Aorta (tissue), 5 donors: Measurements from ENCODE around the gene MOB3B. TPM values are rescaled to one million over a fixed set of nuclear protein-coding genes. Genes with fewer than 3 reads are reported as not detected.

Experiments
- ATAC-seq: fragments of 200-7000 bp; cut with Tn5 transposase; one replicate; pipeline ENCODE4 v1.9.1; 2022; ENCODE audit warnings: moderate library complexity; ENCODE audit not compliant: low FRiP score
- DNase-seq, 2 donors: peaks; one replicate each; pipeline ENCODE4 v3.0.0-alpha.2; 2020
- H3K27ac ChIP-seq, 2 donors: one replicate each; pipeline ENCODE4 v1.5.1; 2013; ENCODE audit warnings: low read length in 2 of 2, mild to moderate bottlenecking in 2 of 2, moderate library complexity in 2 of 2, control low read depth in 1 of 2, inconsistent platforms in 1 of 2, low read depth in 1 of 2
- H3K27me3 ChIP-seq, 2 donors: one replicate each; pipeline ENCODE4 v1.6.1; 2013; ENCODE audit warnings: control low read depth in 1 of 2, low read length in 1 of 2, mild to moderate bottlenecking in 1 of 2, moderate library complexity in 1 of 2; ENCODE audit not compliant: insufficient read depth in 2 of 2, control insufficient read depth in 1 of 2
- H3K36me3 ChIP-seq, 2 donors: one replicate each; pipeline ENCODE4 v1.6.1; 2013; ENCODE audit warnings: control low read depth in 1 of 2, low read length in 1 of 2, mild to moderate bottlenecking in 1 of 2; ENCODE audit not compliant: insufficient read depth in 2 of 2, control insufficient read depth in 1 of 2
- H3K4me1 ChIP-seq, 2 donors: one replicate each; pipeline ENCODE4 v1.6.1; 2013; ENCODE audit warnings: low read length in 2 of 2, control low read depth in 1 of 2, mild to moderate bottlenecking in 1 of 2, moderate library complexity in 1 of 2; ENCODE audit not compliant: insufficient read depth in 2 of 2, control insufficient read depth in 1 of 2
- H3K4me3 ChIP-seq, 2 donors: one replicate each; pipeline ENCODE4 v1.5.1; 2013; ENCODE audit warnings: low read length in 2 of 2, control low read depth in 1 of 2, mild to moderate bottlenecking in 1 of 2
- H3K9me3 ChIP-seq: one replicate; pipeline ENCODE4 v1.6.1; 2013; ENCODE audit warnings: mild to moderate bottlenecking, low read length; ENCODE audit not compliant: control insufficient read depth
- WGBS, 2 donors: extraction: QIAGEN DNeasy Blood & Tissue Kit; methylation state at CpG; one replicate each; pipeline ENCODE4 v1.1.7; 2013; 5-methylcytosine and 5-hydroxymethylcytosine counted together
- intact Hi-C, 2 donors: fragments of 100-400 bp; cut with DNase I; formaldehyde crosslinking; loops; one replicate each; pipeline versions ENCODE4 v1.14.2 to v1.15.0; 2022
- polyA plus RNA-seq, 2 donors: library from polyadenylated mRNA; stranded (reverse); fragments of 200-250 nt; gene quantifications; one replicate each; pipeline ENCODE4 v1.2.3, GENCODE V29; 2013
- total RNA-seq, 2 donors: library from RNA; stranded (reverse); fragmentation: NEBNext Ultra II Directional; extraction: Animal tissue kit (Norgen Biotek cat#: 25700); gene quantifications; one replicate each; pipeline ENCODE4 v1.2.1, GENCODE V29; 2021
- donor health status: healthy with polysubstance abuse.
- donor health status: Bipolar disorder and iron deficiency.
- donor health status: DM: no; HTN: no; CAD: no.
- donor health status: DM: no; HTN: no; CAD: no.
- donor health status: DM: yes; HTN: yes; CAD: no.

Gene MOB3B
- total and polyA plus RNA-seq, 4 donors = 3.0 to 9.0 (median 5.8) TPM

DNA sequence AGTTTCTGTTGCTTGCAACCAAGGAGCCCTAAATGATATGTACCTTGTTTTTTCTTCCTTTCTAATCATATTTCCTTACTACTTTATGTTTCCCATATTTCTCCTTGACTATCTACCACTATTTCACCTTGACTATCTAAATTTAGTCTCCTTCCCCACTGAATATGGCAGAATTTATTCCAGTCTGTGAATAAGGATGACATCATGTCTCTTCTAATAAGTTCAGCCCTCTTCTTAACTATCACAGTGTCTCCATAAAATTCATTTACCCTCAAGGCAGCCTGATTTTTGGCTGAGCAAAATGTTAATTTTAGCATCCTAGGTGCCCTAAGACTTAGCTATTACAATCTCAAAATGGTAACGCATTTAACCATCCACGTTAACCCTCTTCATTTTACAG, 133.1 kb downstream of the MOB3B start:
- peaks cover 0 to 12% of the 10 kb centered on the region in 2 donors for H3K4me1 ChIP-seq
- ATAC-seq (no peak), DNase-seq (no peak)
- no peaks in the 10 kb centered on the region for H3K9me3 ChIP-seq
- intact Hi-C loops = no loop called here
- no peaks in the 10 kb centered on the region for H3K27me3 ChIP-seq
- 97 to 99% methylated on average over 2 of the region's 2 CpGs for WGBS, 2 donors
- H3K4me3 ChIP-seq = no peak overlapping the region
- H3K36me3 ChIP-seq = no peaks in the 10 kb centered on the region
- H3K27ac ChIP-seq = no peak overlapping the region

DNA sequence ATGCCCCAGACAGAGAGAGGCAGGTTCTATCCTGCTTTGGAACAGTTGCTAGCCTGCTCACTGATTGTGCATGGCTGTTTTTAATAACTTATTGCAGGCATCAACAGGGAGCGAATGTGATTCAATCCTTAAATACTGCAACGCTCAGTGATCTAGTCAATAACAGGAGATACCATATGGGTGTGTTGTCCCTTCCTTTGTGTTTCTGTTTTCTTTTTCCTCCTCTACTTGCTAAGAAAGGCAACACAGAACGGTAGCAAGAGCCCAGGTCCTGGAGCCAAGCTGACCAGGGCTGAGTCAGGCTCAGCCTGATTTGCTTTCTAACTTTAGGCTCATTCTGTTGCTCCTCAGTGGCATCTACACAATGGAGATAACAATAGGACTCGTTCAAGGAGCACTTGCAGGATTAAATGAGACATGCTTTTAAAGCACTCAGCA, 134.1 kb downstream of the MOB3B start:
- Histone ChIP-seq H3K36me3 (no peaks in the 10 kb centered on the region), H3K9me3 (no peaks in the 10 kb centered on the region), H3K27ac (no peak overlapping the region), H3K4me1 (peaks cover 0 to 12% of the 10 kb centered on the region in 2 donors), H3K4me3 (no peak overlapping the region), H3K27me3 (no peaks in the 10 kb centered on the region)
- DNase-seq = no peak
- intact Hi-C loops = no loop called here
- ATAC-seq = peak; percentile 38
- 41 to 44% methylated on average over 4 of the region's 4 CpGs for WGBS, 2 donors

DNA sequence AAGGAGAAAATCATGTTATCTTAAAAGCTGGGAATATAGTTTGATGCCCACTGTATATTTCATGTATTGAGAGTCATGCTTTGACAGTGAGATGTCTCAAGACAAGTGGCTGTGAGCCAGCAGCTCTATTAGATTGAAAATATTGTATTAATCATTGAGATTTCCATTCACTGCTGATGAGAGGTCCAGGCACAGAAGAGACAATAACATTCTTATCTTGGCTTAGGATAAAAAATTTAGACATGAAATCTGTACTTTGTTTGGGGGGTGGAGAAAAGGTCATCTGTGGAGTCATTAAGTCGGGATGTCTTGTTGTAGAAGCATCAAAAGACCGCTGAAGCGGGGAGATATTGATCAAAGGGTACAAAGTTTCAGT, 134.8 kb downstream of the MOB3B start:
- WGBS, 2 donors = 94 to 95% methylated on average over 3 of the region's 3 CpGs

DNA sequence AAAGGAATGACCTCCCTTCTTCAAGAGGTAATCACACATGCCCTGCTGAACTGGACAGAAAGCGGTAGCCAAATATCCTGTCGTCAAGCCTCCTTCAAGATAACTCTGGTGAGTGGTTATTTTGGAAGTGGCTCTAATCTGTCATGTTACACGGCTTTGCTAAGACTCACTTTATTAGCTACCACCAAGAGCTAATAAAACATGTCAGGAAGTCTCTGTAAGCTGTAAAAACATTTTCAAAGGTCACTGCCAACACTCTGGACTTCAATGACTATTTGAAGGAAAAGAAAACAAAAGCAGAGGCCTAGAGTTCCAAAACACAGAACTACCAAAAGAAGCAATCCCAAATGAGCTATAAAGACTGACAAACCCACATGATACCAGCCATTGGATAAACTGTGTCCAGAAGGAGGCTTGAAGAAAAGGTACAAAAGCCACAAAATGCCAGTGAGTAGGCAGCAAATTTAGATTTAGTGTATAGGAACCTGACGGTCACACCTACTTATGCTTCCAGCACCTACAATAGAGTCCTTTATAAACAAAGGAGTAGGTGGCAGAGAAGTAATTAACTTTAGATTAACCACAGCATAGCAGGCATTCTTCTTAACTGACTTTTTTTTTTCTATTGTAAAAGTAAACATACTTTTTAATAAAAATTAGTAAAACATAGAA, 135.3 kb downstream of the MOB3B start:
- no peaks in the 10 kb centered on the region for H3K36me3 ChIP-seq

More for the DNA sequence above, 134.8 kb downstream of the MOB3B start:
- intact Hi-C loops = loop anchor here in 1 of 2 donors (1.0 to 5.0 kb wide), 3 partner anchors 58 to 145 kb away; partner anchors contain the start of gene MOB3B
- no peak for DNase-seq
- no peaks in the 10 kb centered on the region for H3K9me3 ChIP-seq
- H3K4me1 ChIP-seq = peaks cover 0 to 12% of the 10 kb centered on the region in 2 donors
- no peak overlapping the region for H3K4me3 ChIP-seq
- no peaks in the 10 kb centered on the region for H3K36me3 ChIP-seq
- no peak overlapping the region for H3K27ac ChIP-seq
- no peaks in the 10 kb centered on the region for H3K27me3 ChIP-seq
- no peak for ATAC-seq

DNA sequence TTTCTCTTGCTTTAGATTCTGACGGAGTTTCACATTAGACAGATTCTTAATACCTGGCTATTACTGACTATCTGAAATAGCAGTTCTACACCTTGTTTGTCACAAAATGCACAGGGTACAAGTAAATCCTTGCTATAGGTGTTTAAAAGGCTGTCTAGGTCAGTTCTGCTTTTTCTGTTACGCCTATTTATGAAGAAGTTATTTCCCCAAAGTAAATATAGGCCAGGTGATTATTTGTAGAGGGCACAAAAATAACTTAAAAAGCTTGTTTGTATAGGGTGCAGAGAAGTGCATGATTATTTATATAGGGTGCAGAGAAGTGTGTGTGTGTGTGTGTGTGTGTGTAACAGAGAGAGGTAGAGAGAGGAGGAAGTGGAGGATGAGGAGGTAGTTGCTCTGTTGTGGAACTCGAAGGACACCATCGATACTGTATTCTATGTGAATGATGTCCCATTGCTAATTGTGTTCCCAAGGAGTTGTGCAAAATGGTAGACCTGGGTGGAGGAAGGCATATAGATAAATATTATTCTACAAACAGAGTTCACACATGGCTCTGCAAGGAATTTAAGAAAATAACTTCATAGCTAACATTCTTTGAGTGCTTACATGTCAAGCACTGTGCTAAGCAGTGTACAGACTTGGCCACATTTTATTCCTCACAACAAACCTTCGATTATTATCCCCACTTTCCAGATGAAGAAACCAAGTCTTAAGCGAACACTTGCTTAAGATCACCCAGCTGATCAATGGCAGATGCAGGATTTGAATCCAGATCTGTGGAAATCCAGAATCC, 136.4 kb downstream of the MOB3B start:
- DNase-seq (no peak), ATAC-seq (no peak)
- no peaks in the 10 kb centered on the region for H3K27me3 ChIP-seq
- H3K36me3 ChIP-seq = no peaks in the 10 kb centered on the region
- no peak overlapping the region for H3K4me3 ChIP-seq
- WGBS, 2 donors = 84 to 87% methylated on average over 6 of the region's 6 CpGs
- no peaks in the 10 kb centered on the region for H3K9me3 ChIP-seq
- H3K27ac ChIP-seq = no peak overlapping the region
- peaks cover 0 to 12% of the 10 kb centered on the region in 2 donors for H3K4me1 ChIP-seq
- intact Hi-C loops = loop anchor here in 1 of 2 donors (5.0 kb wide), 2 partner anchors 56 to 134 kb away; partner anchors contain the start of gene MOB3B

More for the DNA sequence above, 135.3 kb downstream of the MOB3B start:
- no peak for DNase-seq
- Histone ChIP-seq H3K27ac (peak overlapping the region in 1 of 2 donors; percentile 54), H3K4me1 (peaks cover 0 to 12% of the 10 kb centered on the region in 2 donors), H3K27me3 (no peaks in the 10 kb centered on the region), H3K9me3 (no peaks in the 10 kb centered on the region), H3K4me3 (no peak overlapping the region)
- intact Hi-C loops = loop anchor here in 1 of 2 donors (1.0 to 5.0 kb wide), 3 partner anchors 57 to 146 kb away; partner anchors contain the start of gene MOB3B
- WGBS, 2 donors = 20 to 22% methylated on average over 4 of the region's 4 CpGs
- peak; percentile 75 for ATAC-seq

DNA sequence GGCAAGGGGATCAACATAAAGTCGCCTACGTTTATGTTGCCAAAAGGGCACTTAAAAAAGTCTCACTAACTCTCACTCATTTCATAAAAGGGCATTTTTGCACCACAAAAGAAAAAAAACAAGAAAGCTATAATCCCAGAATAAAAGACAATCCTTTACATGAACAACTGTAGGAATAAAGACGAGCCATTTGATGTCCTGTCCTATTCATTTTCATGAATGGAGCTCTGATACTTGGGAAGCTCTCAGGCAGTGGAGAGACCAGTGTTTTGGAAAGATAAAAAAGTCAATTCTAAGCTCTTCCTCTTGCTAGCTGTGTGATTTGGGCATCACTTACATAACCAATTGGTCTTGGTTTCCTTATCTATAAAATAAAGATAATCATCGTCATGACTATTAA, 137.2 kb downstream of the MOB3B start:
- Histone ChIP-seq H3K4me3 (no peak overlapping the region), H3K9me3 (no peaks in the 10 kb centered on the region), H3K4me1 (peaks cover 0 to 12% of the 10 kb centered on the region in 2 donors), H3K27ac (no peak overlapping the region), H3K27me3 (no peaks in the 10 kb centered on the region), H3K36me3 (no peaks in the 10 kb centered on the region)
- ATAC-seq (no peak), DNase-seq (no peak)
- intact Hi-C loops = loop anchor here in 1 of 2 donors (5.0 kb wide), 2 partner anchors 55 to 135 kb away; partner anchors contain the start of gene MOB3B
- WGBS, 2 donors = 97% methylated on average over 4 of the region's 4 CpGs

DNA sequence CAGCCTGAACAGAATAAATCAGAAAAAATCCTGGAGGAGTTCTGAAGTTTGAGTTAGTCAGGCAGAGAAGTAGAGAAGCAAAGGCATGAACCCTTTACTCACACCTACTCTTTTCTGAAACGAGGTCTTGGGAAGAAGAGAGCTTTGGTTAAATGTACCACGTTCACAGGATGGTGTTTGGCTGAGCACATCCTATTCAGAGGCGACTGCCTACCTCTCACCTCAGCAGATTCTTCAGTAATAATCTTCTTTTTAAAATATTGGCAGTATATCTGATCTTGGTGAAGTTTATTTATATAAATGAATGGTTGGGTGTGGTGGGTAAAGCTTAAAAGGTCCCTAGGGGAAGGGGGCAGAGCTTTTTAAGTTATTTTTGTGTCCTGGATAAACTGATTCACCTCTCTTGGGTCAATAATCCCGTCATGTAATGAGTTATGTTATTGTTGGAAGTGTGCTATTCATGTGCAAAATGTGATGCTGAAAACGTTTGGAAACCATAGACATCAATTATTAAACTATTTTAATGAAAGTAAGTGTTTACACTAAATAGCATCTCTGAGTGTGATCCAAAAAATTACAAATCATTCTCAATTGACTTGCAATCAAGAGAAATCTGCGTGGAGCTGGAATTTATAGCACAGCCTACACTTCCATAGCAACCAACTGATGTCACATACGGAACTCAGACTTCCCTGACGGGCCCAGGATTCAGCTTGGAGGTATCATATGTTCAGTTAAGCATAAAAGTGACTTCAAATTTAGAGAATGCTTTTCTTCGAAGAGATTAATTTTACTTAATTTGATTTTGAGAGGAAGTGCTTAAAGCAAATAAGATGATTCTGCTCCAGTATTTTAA, 138.3 kb downstream of the MOB3B start:
- DNase-seq (no peak), ATAC-seq (no peak)
- Histone ChIP-seq H3K36me3 (no peaks in the 10 kb centered on the region), H3K27ac (no peak overlapping the region), H3K4me3 (no peak overlapping the region), H3K9me3 (no peaks in the 10 kb centered on the region), H3K4me1 (peaks cover 2 to 15% of the 10 kb centered on the region in 2 donors), H3K27me3 (peaks cover 0 to 1% of the 10 kb centered on the region in 2 donors)
- intact Hi-C loops = loop anchor here in 1 of 2 donors (5.0 kb wide), 2 partner anchors 54 to 136 kb away; partner anchors contain the start of gene MOB3B
- WGBS, 2 donors = 76 to 79% methylated on average over 9 of the region's 9 CpGs

DNA sequence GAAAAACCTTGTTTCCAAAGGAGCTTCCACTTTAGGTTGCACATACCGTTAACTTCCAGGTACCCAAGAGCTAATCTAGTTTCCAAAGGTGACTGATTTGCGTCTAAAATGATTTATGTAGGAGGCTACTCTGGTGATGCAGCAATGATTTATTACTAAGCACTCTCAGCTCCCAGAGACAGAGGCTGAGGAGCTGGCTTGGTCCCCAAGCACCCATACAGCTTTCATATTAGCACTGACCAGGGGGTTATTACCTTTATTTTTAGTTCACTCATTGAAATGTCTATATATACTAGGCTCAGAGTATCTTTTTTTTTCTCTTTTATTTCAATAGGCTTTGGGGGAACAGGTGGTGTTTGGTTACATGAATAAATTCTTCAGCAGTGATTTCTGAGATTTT, 141.5 kb downstream of the MOB3B start:
- H3K4me3 ChIP-seq = no peak overlapping the region
- no peaks in the 10 kb centered on the region for H3K36me3 ChIP-seq
- no peaks in the 10 kb centered on the region for H3K9me3 ChIP-seq
- H3K27me3 ChIP-seq = peaks cover 0 to 1% of the 10 kb centered on the region in 2 donors
- peaks cover 3 to 4% of the 10 kb centered on the region in 2 donors for H3K4me1 ChIP-seq
- no peak for ATAC-seq
- no peak overlapping the region for H3K27ac ChIP-seq
- 93% methylated on average over 2 of the region's 2 CpGs for WGBS, 2 donors
- intact Hi-C loops = no loop called here
- no peak for DNase-seq
